K562 (cell line): ENCODE measurements around the gene PDLIM4. TPM values are rescaled to one million over a fixed set of nuclear protein-coding genes. Genes with fewer than 3 reads are reported as not detected.

ENCODE experiments used
- ATF1 ChIP-seq, 2 experiments: fragments of 450-650 bp in 1 of 2; IDR thresholded peaks; 2 replicates each; pipeline ENCODE4 v1.6.1; 2016; ENCODE audit warnings: missing compliant biosample characterization in 1 of 2, missing genetic modification characterization in 1 of 2
- BCOR ChIP-seq: fragments of 450-650 bp; IDR thresholded peaks from 2 replicates; pipeline ENCODE4 v1.6.1; 2016
- CBFA2T3 ChIP-seq: fragments of 450-650 bp; IDR thresholded peaks from 2 replicates; pipeline ENCODE4 v1.6.1; 2017
- CCNT2 ChIP-seq: IDR thresholded peaks from 2 replicates; pipeline ENCODE4 v1.6.1; 2011; ENCODE audit warnings: borderline replicate concordance, low read depth, mild to moderate bottlenecking, moderate library complexity, mixed read lengths, low read length; ENCODE audit not compliant: insufficient read length; ENCODE audit errors: extremely low read depth
- GTF2A2 ChIP-seq: IDR thresholded peaks from 2 replicates; pipeline ENCODE4 v1.6.1; 2016; ENCODE audit warnings: mild to moderate bottlenecking, missing genetic modification characterization, missing compliant biosample characterization
- MAZ ChIP-seq, 2 experiments: fragments of 450-650 bp in 1 of 2; sonication (generic) in 1 of 2; formaldehyde crosslinking; IDR thresholded peaks in 1 of 2; conservative IDR thresholded peaks in 1 of 2; 2 replicates each; pipeline versions ENCODE4 v1.4.0 to v1.5.0; 2020; ENCODE audit warnings: mild to moderate bottlenecking in 1 of 2, missing genetic modification reagents in 1 of 2
- NFRKB ChIP-seq: fragments of 450-650 bp; IDR thresholded peaks from 2 replicates; pipeline ENCODE4 v1.6.1; 2016; ENCODE audit warnings: low read depth
- NFXL1 ChIP-seq: fragments of 450-650 bp; formaldehyde crosslinking; IDR thresholded peaks from 2 replicates; pipeline ENCODE4 v1.4.0; 2021; ENCODE audit warnings: mild to moderate bottlenecking
- NRF1 ChIP-seq, 2 experiments: fragments of 450-650 bp; IDR thresholded peaks in 1 of 2; conservative IDR thresholded peaks in 1 of 2; 2 replicates each; pipeline ENCODE4 v1.6.1; 2014; ENCODE audit warnings: mild to moderate bottlenecking in 2 of 2
- PHB2 ChIP-seq: fragments of 450-650 bp; IDR thresholded peaks from 2 replicates; pipeline ENCODE4 v1.6.1; 2017; ENCODE audit warnings: low read depth
- RFX7 ChIP-seq: fragments of 250-450 bp; sonication (Bioruptor Pico); IDR thresholded peaks from 2 replicates; pipeline ENCODE4 v1.5.1; 2021; ENCODE audit warnings: mild to moderate bottlenecking
- SETDB1 ChIP-seq: IDR thresholded peaks from one replicate; pipeline ENCODE4 v1.6.1; 2012; ENCODE audit warnings: low read length, control low read depth, inconsistent platforms
- STAT5A ChIP-seq: IDR thresholded peaks from 2 replicates; pipeline ENCODE4 v1.6.1; 2012; ENCODE audit warnings: low read length, inconsistent platforms, borderline replicate concordance
- TAF9B ChIP-seq: fragments of 450-650 bp; IDR thresholded peaks from 2 replicates; pipeline ENCODE4 v1.6.1; 2018; ENCODE audit warnings: mild to moderate bottlenecking; ENCODE audit not compliant: partially characterized antibody
- TBL1XR1 ChIP-seq, 2 experiments: IDR thresholded peaks; 2 replicates each; pipeline ENCODE4 v1.6.1; 2012; ENCODE audit warnings: improper control_type of control experiment in 2 of 2, low read length in 2 of 2, mild to moderate bottlenecking in 1 of 2
- TCF3 ChIP-seq: sonication (generic); formaldehyde crosslinking; IDR thresholded peaks from 2 replicates; pipeline ENCODE4 v1.4.0; 2020; ENCODE audit warnings: mild to moderate bottlenecking, missing genetic modification reagents
- WHSC1 ChIP-seq: IDR thresholded peaks from one replicate; pipeline ENCODE4 v1.6.1; 2012; ENCODE audit warnings: low read length, control low read depth, inconsistent platforms
- ZNF134 ChIP-seq: fragments of 250-450 bp; sonication (Bioruptor Pico); conservative IDR thresholded peaks from 2 replicates; pipeline ENCODE4 v1.4.0; 2020
- ZNF75A ChIP-seq: fragments of 450-650 bp; formaldehyde crosslinking; IDR thresholded peaks from 2 replicates; pipeline ENCODE4 v1.4.0; 2020; ENCODE audit warnings: mild to moderate bottlenecking
- polyA plus RNA-seq, 8 experiments: library from polyadenylated mRNA; depleted of rRNA in 4 of 8; stranded (reverse) in 5 of 8; unstranded in 3 of 8; fragments of >200 nt; fragmentation: Nextera tagmentation in 2 of 8; fragmentation: Illumina TruSeq in 1 of 8; extraction: Ambion mirVana in 2 of 8; extraction: Trizol in 1 of 8; gene quantifications; 2 replicates each; pipeline versions ENCODE4 v1.2.1 to v1.2.3, GENCODE V29; 2011 to 2014; ENCODE audit warnings: inconsistent platforms in 1 of 8, missing spikeins in 1 of 8
- total RNA-seq, 7 experiments: library from RNA; depleted of rRNA in 6 of 7; stranded (reverse); fragments of >200 nt in 6 of 7; fragmentation: Illumina TruSeq in 2 of 7; extraction: Trizol in 2 of 7; gene quantifications; 2 replicates each; pipeline versions ENCODE4 v1.2.1 to v1.2.3, GENCODE V29; 2011 to 2021; ENCODE audit warnings: low replicate concordance in 1 of 7
- TF ChIP-seq, protein P1 (sequence below): fragments of 250-450 bp; sonication (Bioruptor Pico); IDR thresholded peaks from 2 replicates; pipeline ENCODE4 v1.4.0; 2020; ENCODE audit warnings: borderline replicate concordance
- TF ChIP-seq, protein P2 (sequence below): sonication (generic); formaldehyde crosslinking; IDR thresholded peaks from 2 replicates; pipeline ENCODE4 v1.8.0; 2023; ENCODE audit warnings: mild to moderate bottlenecking, missing genetic modification reagents
- TF ChIP-seq, protein P3 (sequence below): fragments of 250-450 bp; sonication (Bioruptor Pico); IDR thresholded peaks from 2 replicates; pipeline ENCODE4 v1.8.0; 2022; ENCODE audit warnings: moderate library complexity, mild to moderate bottlenecking, inconsistent platforms
- TF ChIP-seq, protein P4 (sequence below): fragments of 450-650 bp; formaldehyde crosslinking; IDR thresholded peaks from 2 replicates; pipeline ENCODE4 v1.4.0; 2022; ENCODE audit warnings: missing genetic modification characterization

PDLIM4 gene
- total and polyA plus RNA-seq, 9 of the 15 experiments (the other 6 are each of a cell fraction or from before 2014, with no cell fraction given) = 0.28 to 32.8 (median 13.1) TPM

DNA sequence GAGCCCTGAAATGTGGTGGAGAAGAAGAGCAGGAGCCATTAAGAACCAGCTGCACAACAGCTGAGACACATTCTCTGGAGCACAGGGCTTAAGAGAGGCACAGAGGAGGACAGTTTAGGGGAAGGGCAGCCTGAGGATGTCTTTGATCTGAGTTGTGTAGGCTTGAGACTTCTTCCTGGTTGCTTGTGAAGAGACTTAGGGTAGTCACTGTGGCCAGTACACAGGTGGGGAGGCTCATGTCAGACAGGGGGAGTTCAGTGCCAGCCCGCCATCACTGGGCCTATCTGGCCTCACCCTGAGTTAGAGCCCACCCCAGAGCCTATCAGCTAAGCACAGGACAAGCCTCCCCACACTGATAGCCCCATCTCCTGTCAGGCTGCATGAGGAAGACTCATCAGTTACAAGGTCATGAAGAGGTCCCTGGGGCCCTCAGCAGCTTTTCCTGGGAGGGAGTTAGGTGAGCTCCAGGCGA is 56.5 kb downstream of the PDLIM4 start (continued):
- TF ChIP-seq NFRKB = peak; percentile 40; the same call in 1 of the 2 replicates
- TF ChIP-seq STAT5A = peak; percentile 81; the same call in 1 of the 2 replicates
- TF ChIP-seq CBFA2T3 = peak; percentile 98
- no peak for TF ChIP-seq ATF1 (CRISPR knock-in tag; IDR thresholded peaks at IDR 0.05)
- no peak for TF ChIP-seq ATF1 (tag; IDR thresholded peaks at IDR 0.05)
- peak; percentile 98 for TF ChIP-seq TCF3 (CRISPR knock-in tag)
- TF ChIP-seq, protein P1, sequence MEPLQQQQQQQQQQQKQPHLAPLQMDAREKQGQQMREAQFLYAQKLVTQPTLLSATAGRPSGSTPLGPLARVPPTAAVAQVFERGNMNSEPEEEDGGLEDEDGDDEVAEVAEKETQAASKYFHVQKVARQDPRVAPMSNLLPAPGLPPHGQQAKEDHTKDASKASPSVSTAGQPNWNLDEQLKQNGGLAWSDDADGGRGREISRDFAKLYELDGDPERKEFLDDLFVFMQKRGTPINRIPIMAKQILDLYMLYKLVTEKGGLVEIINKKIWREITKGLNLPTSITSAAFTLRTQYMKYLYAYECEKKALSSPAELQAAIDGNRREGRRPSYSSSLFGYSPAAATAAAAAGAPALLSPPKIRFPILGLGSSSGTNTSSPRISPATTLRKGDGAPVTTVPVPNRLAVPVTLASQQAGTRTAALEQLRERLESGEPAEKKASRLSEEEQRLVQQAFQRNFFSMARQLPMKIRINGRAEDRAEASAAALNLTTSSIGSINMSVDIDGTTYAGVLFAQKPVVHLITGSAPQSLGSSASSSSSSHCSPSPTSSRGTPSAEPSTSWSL = no peak
- TF ChIP-seq CCNT2 = peak; percentile 79
- TF ChIP-seq NFXL1 = no peak
- peak in 1 of 2 experiments; percentile 54; a peak in 1 of 4 replicates for TF ChIP-seq MAZ (CRISPR knock-in tag; conservative IDR thresholded peaks at IDR 0.05 in 1 of 2, IDR thresholded peaks at IDR 0.05 in 1 of 2)
- TF ChIP-seq ZNF75A (CRISPR knock-in tag) = no peak
- TF ChIP-seq WHSC1 = no peak
- TF ChIP-seq TAF9B = no peak
- no peak for TF ChIP-seq ZNF134
- TF ChIP-seq BCOR = no peak
- TF ChIP-seq, protein P2, sequence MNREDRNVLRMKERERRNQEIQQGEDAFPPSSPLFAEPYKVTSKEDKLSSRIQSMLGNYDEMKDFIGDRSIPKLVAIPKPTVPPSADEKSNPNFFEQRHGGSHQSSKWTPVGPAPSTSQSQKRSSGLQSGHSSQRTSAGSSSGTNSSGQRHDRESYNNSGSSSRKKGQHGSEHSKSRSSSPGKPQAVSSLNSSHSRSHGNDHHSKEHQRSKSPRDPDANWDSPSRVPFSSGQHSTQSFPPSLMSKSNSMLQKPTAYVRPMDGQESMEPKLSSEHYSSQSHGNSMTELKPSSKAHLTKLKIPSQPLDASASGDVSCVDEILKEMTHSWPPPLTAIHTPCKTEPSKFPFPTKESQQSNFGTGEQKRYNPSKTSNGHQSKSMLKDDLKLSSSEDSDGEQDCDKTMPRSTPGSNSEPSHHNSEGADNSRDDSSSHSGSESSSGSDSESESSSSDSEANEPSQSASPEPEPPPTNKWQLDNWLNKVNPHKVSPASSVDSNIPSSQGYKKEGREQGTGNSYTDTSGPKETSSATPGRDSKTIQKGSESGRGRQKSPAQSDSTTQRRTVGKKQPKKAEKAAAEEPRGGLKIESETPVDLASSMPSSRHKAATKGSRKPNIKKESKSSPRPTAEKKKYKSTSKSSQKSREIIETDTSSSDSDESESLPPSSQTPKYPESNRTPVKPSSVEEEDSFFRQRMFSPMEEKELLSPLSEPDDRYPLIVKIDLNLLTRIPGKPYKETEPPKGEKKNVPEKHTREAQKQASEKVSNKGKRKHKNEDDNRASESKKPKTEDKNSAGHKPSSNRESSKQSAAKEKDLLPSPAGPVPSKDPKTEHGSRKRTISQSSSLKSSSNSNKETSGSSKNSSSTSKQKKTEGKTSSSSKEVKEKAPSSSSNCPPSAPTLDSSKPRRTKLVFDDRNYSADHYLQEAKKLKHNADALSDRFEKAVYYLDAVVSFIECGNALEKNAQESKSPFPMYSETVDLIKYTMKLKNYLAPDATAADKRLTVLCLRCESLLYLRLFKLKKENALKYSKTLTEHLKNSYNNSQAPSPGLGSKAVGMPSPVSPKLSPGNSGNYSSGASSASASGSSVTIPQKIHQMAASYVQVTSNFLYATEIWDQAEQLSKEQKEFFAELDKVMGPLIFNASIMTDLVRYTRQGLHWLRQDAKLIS (CRISPR knock-in tag) = no peak
- TF ChIP-seq RFX7 (CRISPR knock-in tag) = no peak
- TF ChIP-seq GTF2A2 (tag) = no peak
- TF ChIP-seq, protein P3, sequence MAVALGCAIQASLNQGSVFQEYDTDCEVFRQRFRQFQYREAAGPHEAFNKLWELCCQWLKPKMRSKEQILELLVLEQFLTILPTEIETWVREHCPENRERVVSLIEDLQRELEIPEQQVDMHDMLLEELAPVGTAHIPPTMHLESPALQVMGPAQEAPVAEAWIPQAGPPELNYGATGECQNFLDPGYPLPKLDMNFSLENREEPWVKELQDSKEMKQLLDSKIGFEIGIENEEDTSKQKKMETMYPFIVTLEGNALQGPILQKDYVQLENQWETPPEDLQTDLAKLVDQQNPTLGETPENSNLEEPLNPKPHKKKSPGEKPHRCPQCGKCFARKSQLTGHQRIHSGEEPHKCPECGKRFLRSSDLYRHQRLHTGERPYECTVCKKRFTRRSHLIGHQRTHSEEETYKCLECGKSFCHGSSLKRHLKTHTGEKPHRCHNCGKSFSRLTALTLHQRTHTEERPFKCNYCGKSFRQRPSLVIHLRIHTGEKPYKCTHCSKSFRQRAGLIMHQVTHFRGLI (CRISPR knock-in tag) = no peak
- TF ChIP-seq, protein P4, sequence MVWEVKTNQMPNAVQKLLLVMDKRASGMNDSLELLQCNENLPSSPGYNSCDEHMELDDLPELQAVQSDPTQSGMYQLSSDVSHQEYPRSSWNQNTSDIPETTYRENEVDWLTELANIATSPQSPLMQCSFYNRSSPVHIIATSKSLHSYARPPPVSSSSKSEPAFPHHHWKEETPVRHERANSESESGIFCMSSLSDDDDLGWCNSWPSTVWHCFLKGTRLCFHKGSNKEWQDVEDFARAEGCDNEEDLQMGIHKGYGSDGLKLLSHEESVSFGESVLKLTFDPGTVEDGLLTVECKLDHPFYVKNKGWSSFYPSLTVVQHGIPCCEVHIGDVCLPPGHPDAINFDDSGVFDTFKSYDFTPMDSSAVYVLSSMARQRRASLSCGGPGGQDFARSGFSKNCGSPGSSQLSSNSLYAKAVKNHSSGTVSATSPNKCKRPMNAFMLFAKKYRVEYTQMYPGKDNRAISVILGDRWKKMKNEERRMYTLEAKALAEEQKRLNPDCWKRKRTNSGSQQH (CRISPR knock-in tag) = no peak
- no peak for TF ChIP-seq SETDB1
- peak; percentile 77 to 81; a peak in 2 of 4 replicates for TF ChIP-seq TBL1XR1 (IDR thresholded peaks at IDR 0.05; ENCODE audit: low read length in 2 of 2)
- TF ChIP-seq NRF1 (conservative IDR thresholded peaks at IDR 0.05 in 1 of 2, IDR thresholded peaks at IDR 0.05 in 1 of 2) = no peak
- peak; percentile 86; the same call in 1 of the 2 replicates for TF ChIP-seq PHB2
